Measurements from ENCODE around the gene WNT3A. TPM values are rescaled to one million over a fixed set of nuclear protein-coding genes. Genes with fewer than 3 reads are reported as not detected.
"Not testable (repeated sequence)": the region's sequence is repeated elsewhere in the genome, so short reads cannot be mapped to it uniquely, and the experiment has no call there.

Gene WNT3A
- total RNA-seq = not detected

- H3K27ac ChIP-seq (replicated peaks in 1 of 4) = no peak within 1 kb of the TSS
- intact Hi-C loops (cut with DNase I) = no loop called here
- H3K27me3 ChIP-seq = peaks cover 0 to 95% (median 36%) of the 10 kb centered on the region in 4 donors
- no peak for TF ChIP-seq CTCF (IDR thresholded peaks at IDR 0.05)
- TF ChIP-seq EP300 (IDR thresholded peaks at IDR 0.05) = no peak
- no peak for TF ChIP-seq POLR2A (IDR thresholded peaks at IDR 0.05; ENCODE audit: low read depth)
- no peak for TF ChIP-seq POLR2AphosphoS5 (IDR thresholded peaks at IDR 0.05)
- no peaks in the 10 kb centered on the region for H3K9me3 ChIP-seq
- DNase-seq (ENCODE audit: extremely low spot score) = no peak
- peaks cover 0 to 26% (median 17%) of the 10 kb centered on the region in 4 donors for H3K4me1 ChIP-seq
- WGBS = 1% methylated on average over 18 of the region's 48 CpGs
- no peaks in the 10 kb centered on the region for H3K36me3 ChIP-seq
- peak within 1 kb of the TSS in 3 of 4 donors; percentile 14 to 20 (median 17) for H3K4me3 ChIP-seq
Observed at GRCh38 chr1:228006786-228007048, at the start of gene WNT3A. TSS of gene WNT3A (plus strand) at chr1:228006998. CDS start at chr1:228007129, 131 bp downstream.

- Histone ChIP-seq H3K27me3 (peaks cover 0 to 72% (median 12%) of the 10 kb centered on the region in 4 donors), H3K9me3 (peaks cover 0 to 12% (median 7%) of the 10 kb centered on the region in 4 donors), H3K4me1 (no peaks in the 10 kb centered on the region), H3K4me3 (no peak overlapping the region), H3K36me3 (no peaks in the 10 kb centered on the region), H3K27ac (replicated peaks in 1 of 4) (no peak overlapping the region)
- no peak for DNase-seq (ENCODE audit: extremely low spot score)
- intact Hi-C loops (cut with DNase I) = no loop called here
- TF ChIP-seq POLR2A (IDR thresholded peaks at IDR 0.05; ENCODE audit: low read depth) = no peak
- TF ChIP-seq EP300 (IDR thresholded peaks at IDR 0.05) = no peak
- no peak for TF ChIP-seq CTCF (IDR thresholded peaks at IDR 0.05)
- no peak for TF ChIP-seq POLR2AphosphoS5 (IDR thresholded peaks at IDR 0.05)
- 60% methylated on average over 2 of the region's 2 CpGs for WGBS
Observed at GRCh38 chr1:227958617-227959324, 48.0 kb upstream of the WNT3A start.

- intact Hi-C loops (cut with DNase I) = no loop called here
- H3K9me3 ChIP-seq = peaks cover 0 to 9% (median 6%) of the 10 kb centered on the region in 4 donors
- H3K27me3 ChIP-seq = peaks cover 0 to 66% (median 9%) of the 10 kb centered on the region in 4 donors
- H3K4me1 ChIP-seq = no peaks in the 10 kb centered on the region
- H3K36me3 ChIP-seq = no peaks in the 10 kb centered on the region
- TF ChIP-seq EP300 (IDR thresholded peaks at IDR 0.05) (no peak), POLR2A (IDR thresholded peaks at IDR 0.05; ENCODE audit: low read depth) (no peak), CTCF (IDR thresholded peaks at IDR 0.05) (no peak), POLR2AphosphoS5 (IDR thresholded peaks at IDR 0.05) (no peak)
- WGBS = 94% methylated on average over 10 of the region's 10 CpGs
- no peak overlapping the region for H3K4me3 ChIP-seq
- DNase-seq (ENCODE audit: extremely low spot score) = no peak
- no peak overlapping the region for H3K27ac ChIP-seq (replicated peaks in 1 of 4)
Observed at GRCh38 chr1:227959325-227959860, 47.4 kb upstream of the WNT3A start.

GRCh38 chr1:227961651-227962466, 44.9 kb upstream of the WNT3A start:
- Histone ChIP-seq H3K27ac (replicated peaks in 1 of 4) (no peak overlapping the region), H3K4me1 (no peaks in the 10 kb centered on the region), H3K4me3 (no peak overlapping the region), H3K9me3 (no peaks in the 10 kb centered on the region), H3K36me3 (no peaks in the 10 kb centered on the region), H3K27me3 (peaks cover 0 to 46% (median 3%) of the 10 kb centered on the region in 4 donors)
- TF ChIP-seq CTCF (IDR thresholded peaks at IDR 0.05) = no peak
- TF ChIP-seq POLR2AphosphoS5 (IDR thresholded peaks at IDR 0.05) = no peak
- DNase-seq (ENCODE audit: extremely low spot score) = peak; percentile 75
- intact Hi-C loops (cut with DNase I) = no loop called here
- WGBS = 60% methylated on average over 4 of the region's 4 CpGs

- H3K4me3 ChIP-seq; intact Hi-C loops (cut with DNase I); H3K27ac ChIP-seq (replicated peaks in 1 of 4); DNase-seq (ENCODE audit: extremely low spot score); H3K9me3 ChIP-seq; H3K4me1 ChIP-seq; H3K27me3 ChIP-seq; H3K36me3 ChIP-seq: not testable (repeated sequence)
- 100% methylated on average over 2 of the region's 2 CpGs for WGBS
Observed at GRCh38 chr1:227966733-227967132, 40.1 kb upstream of the WNT3A start.

GRCh38 chr1:227967815-227968214, 39.0 kb upstream of the WNT3A start:
- intact Hi-C loops (cut with DNase I); H3K9me3 ChIP-seq; H3K27ac ChIP-seq (replicated peaks in 1 of 4); H3K4me1 ChIP-seq; H3K27me3 ChIP-seq; H3K36me3 ChIP-seq; DNase-seq (ENCODE audit: extremely low spot score); H3K4me3 ChIP-seq: not testable (repeated sequence)
- WGBS = 97% methylated on average over 5 of the region's 5 CpGs

GRCh38 chr1:227970076-227970995, 36.5 kb upstream of the WNT3A start:
- H3K36me3 ChIP-seq; H3K27ac ChIP-seq (replicated peaks in 1 of 4); DNase-seq (ENCODE audit: extremely low spot score); H3K4me3 ChIP-seq; H3K9me3 ChIP-seq; intact Hi-C loops (cut with DNase I); H3K4me1 ChIP-seq; H3K27me3 ChIP-seq: not testable (repeated sequence)
- WGBS = 92% methylated on average over 32 of the region's 36 CpGs
